H1 (cell line): ENCODE results near the gene PAIP2. TPM values are rescaled to one million over a fixed set of nuclear protein-coding genes. Genes with fewer than 3 reads are reported as not detected.
"Not testable (repeated sequence)": the region's sequence is repeated elsewhere in the genome, so short reads cannot be mapped to it uniquely, and the experiment has no call there.

Source experiments
- CTCF ChIA-PET: fragments of 300-600 bp; sonication (Branson Sonifier 250); formaldehyde crosslinking; loops from one replicate; lab custom pipeline; 2021; ENCODE audit not compliant: partially characterized antibody; lab: Charles Lee
- POLR2A ChIA-PET: fragments of 300-600 bp; sonication (Branson Sonifier 250); formaldehyde crosslinking; loops from one replicate; lab custom pipeline; 2021; ENCODE audit warnings: inconsistent platforms; ENCODE audit not compliant: partially characterized antibody; lab: Charles Lee
- DNase-seq, 2 experiments: peaks; one replicate each; pipeline versions ENCODE4 v3.0.0 to v3.0.0-alpha.2; 2010 to 2022; ENCODE audit warnings: low spot score in 2 of 2, low read depth in 1 of 2, mixed read lengths in 1 of 2
- FAIRE-seq: peaks from 2 replicates; lab custom pipeline; 2011; peaks lifted over from hg19 to GRCh38; lab: Jason Lieb, UNC
- H2AFZ ChIP-seq: 2 replicates; pipeline ENCODE4 v1.8.1; 2012; ENCODE audit warnings: low read length, inconsistent platforms
- H2AK5ac ChIP-seq: 2 replicates; pipeline ENCODE4 v1.6.1; 2013; ENCODE audit warnings: low read depth, low read length
- H2BK120ac ChIP-seq: replicated peaks from 2 replicates; pipeline ENCODE3; 2013; ENCODE audit warnings: low read depth, low read length, inconsistent platforms
- H2BK12ac ChIP-seq: 2 replicates; pipeline ENCODE4 v1.6.1; 2013; ENCODE audit warnings: low read depth, low read length
- H2BK15ac ChIP-seq: 2 replicates; pipeline ENCODE4 v1.6.1; 2013; ENCODE audit warnings: low read length
- H2BK20ac ChIP-seq: 2 replicates; pipeline ENCODE4 v1.6.1; 2013; ENCODE audit warnings: low read length
- H2BK5ac ChIP-seq: 2 replicates; pipeline ENCODE4 v1.6.1; 2013; ENCODE audit warnings: low read depth, low read length
- H3K14ac ChIP-seq: 2 replicates; pipeline ENCODE4 v1.6.1; 2013; ENCODE audit warnings: inconsistent platforms; ENCODE audit not compliant: insufficient read length
- H3K18ac ChIP-seq: 2 replicates; pipeline ENCODE4 v1.6.1; 2013; ENCODE audit warnings: low read length; ENCODE audit errors: extremely low read depth
- H3K23ac ChIP-seq: 2 replicates; pipeline ENCODE4 v1.6.1; 2013; ENCODE audit warnings: inconsistent platforms; ENCODE audit not compliant: insufficient read length
- H3K23me2 ChIP-seq: 2 replicates; pipeline ENCODE4 v1.6.1; 2013; ENCODE audit warnings: low read depth, low read length
- H3K27ac ChIP-seq: 2 replicates; pipeline ENCODE4 v1.6.1; 2011; ENCODE audit warnings: low read depth, low read length, inconsistent platforms
- H3K27me3 ChIP-seq, 4 experiments: replicated peaks in 1 of 4; 1 replicate in 1 of 4; 2 replicates in 3 of 4; pipeline versions ENCODE4 v1.6.1 to v1.8.1; 2011 to 2013; ENCODE audit warnings: low read length in 3 of 4, mild to moderate bottlenecking in 3 of 4, inconsistent platforms in 2 of 4, mixed read lengths in 2 of 4, moderate library complexity in 1 of 4; ENCODE audit not compliant: control insufficient read depth in 3 of 4, insufficient read depth in 3 of 4; ENCODE audit errors: extremely low read depth in 1 of 4
- H3K36me3 ChIP-seq, 4 experiments: 2 replicates each; pipeline versions ENCODE4 v1.6.1 to v1.8.1; 2011 to 2013; ENCODE audit warnings: mild to moderate bottlenecking in 4 of 4, low read length in 3 of 4, moderate library complexity in 2 of 4, control low read depth in 1 of 4, inconsistent platforms in 1 of 4; ENCODE audit not compliant: insufficient read depth in 4 of 4, control insufficient read depth in 2 of 4
- H3K4ac ChIP-seq: replicated peaks from 2 replicates; pipeline ENCODE3; 2013; ENCODE audit warnings: low read length, low read depth, mixed read lengths, inconsistent platforms; ENCODE audit not compliant: insufficient read length
- H3K4me1 ChIP-seq, 4 experiments: replicated peaks in 1 of 4; 1 replicate in 1 of 4; 2 replicates in 3 of 4; pipeline versions ENCODE4 v1.6.1 to v1.8.1; 2011 to 2013; ENCODE audit warnings: low read length in 3 of 4, inconsistent platforms in 2 of 4, mixed read lengths in 1 of 4; ENCODE audit not compliant: insufficient read depth in 4 of 4, control insufficient read depth in 3 of 4
- H3K4me2 ChIP-seq, 2 experiments: 2 replicates each; pipeline versions ENCODE4 v1.6.1 to v1.8.1; 2011 to 2013; ENCODE audit warnings: low read depth in 2 of 2, low read length in 2 of 2, control low read depth in 1 of 2, inconsistent platforms in 1 of 2, mild to moderate bottlenecking in 1 of 2; ENCODE audit not compliant: insufficient read depth in 1 of 2
- H3K4me3 ChIP-seq, 4 experiments: fragments of 200-600, 300-600 bp in 1 of 4; sonication (generic), shearing (Covaris generic), sonication (Bioruptor Twin) in 1 of 4; 2 replicates each; pipeline versions ENCODE4 v1.5.1 to v1.8.1; 2011 to 2016; ENCODE audit warnings: low read length in 4 of 4, low read depth in 3 of 4, control low read depth in 2 of 4, inconsistent platforms in 2 of 4, mild to moderate bottlenecking in 2 of 4, mixed read lengths in 1 of 4, moderate library complexity in 1 of 4; ENCODE audit not compliant: insufficient read depth in 2 of 4; ENCODE audit errors: extremely low read depth in 1 of 4
- H3K56ac ChIP-seq: replicated peaks from 2 replicates; pipeline ENCODE3; 2013; ENCODE audit warnings: low read depth, mild to moderate bottlenecking, mixed read lengths, low read length, inconsistent platforms; ENCODE audit not compliant: insufficient read length
- H3K79me1 ChIP-seq: 2 replicates; pipeline ENCODE4 v1.6.1; 2013; ENCODE audit warnings: low read depth, low read length, control low read depth
- H3K79me2 ChIP-seq, 2 experiments: 2 replicates each; pipeline versions ENCODE4 v1.6.1 to v1.8.1; 2012 to 2013; ENCODE audit warnings: low read length in 2 of 2, mild to moderate bottlenecking in 2 of 2, inconsistent platforms in 1 of 2; ENCODE audit not compliant: insufficient read depth in 2 of 2, control insufficient read depth in 1 of 2
- H3K9ac ChIP-seq, 4 experiments: replicated peaks in 1 of 4; 1 replicate in 1 of 4; 2 replicates in 3 of 4; pipeline versions ENCODE4 v1.6.1 to v1.8.1; 2011 to 2013; ENCODE audit warnings: low read depth in 3 of 4, low read length in 3 of 4, control low read depth in 2 of 4, mild to moderate bottlenecking in 2 of 4, moderate library complexity in 2 of 4, inconsistent platforms in 1 of 4; ENCODE audit errors: extremely low read depth in 1 of 4
- H3K9me3 ChIP-seq, 2 experiments: 2 replicates each; pipeline versions ENCODE4 v1.6.1 to v1.8.1; 2012 to 2013; ENCODE audit warnings: mild to moderate bottlenecking in 2 of 2, moderate library complexity in 2 of 2, control low read depth in 1 of 2, inconsistent platforms in 1 of 2, low read depth in 1 of 2, low read length in 1 of 2, mixed read lengths in 1 of 2; ENCODE audit not compliant: insufficient read depth in 2 of 2
- H4K20me1 ChIP-seq, 2 experiments: replicated peaks in 1 of 2; 2 replicates each; pipeline versions ENCODE3 to v1.8.1; 2011 to 2013; ENCODE audit warnings: inconsistent platforms in 2 of 2, low read length in 2 of 2, mild to moderate bottlenecking in 1 of 2; ENCODE audit not compliant: insufficient read depth in 2 of 2, control insufficient read depth in 1 of 2
- H4K5ac ChIP-seq: 2 replicates; pipeline ENCODE4 v1.6.1; 2013; ENCODE audit warnings: low read length, low read depth, mixed read lengths, inconsistent platforms; ENCODE audit not compliant: insufficient read length
- H4K8ac ChIP-seq: 2 replicates; pipeline ENCODE4 v1.8.0; 2013; ENCODE audit warnings: mild to moderate bottlenecking, moderate library complexity, low read length, inconsistent platforms; ENCODE audit not compliant: insufficient read depth; ENCODE audit errors: extremely low read depth
- H4K91ac ChIP-seq: replicated peaks from 2 replicates; pipeline ENCODE3; 2013; ENCODE audit warnings: low read length, mixed read lengths, inconsistent platforms; ENCODE audit not compliant: insufficient read length
- SRF ChIP-seq: IDR thresholded peaks from 2 replicates; pipeline ENCODE4 v1.6.1; 2011; ENCODE audit warnings: mild to moderate bottlenecking, low read depth, low read length, moderate library complexity
- TAF7 ChIP-seq: optimal IDR thresholded peaks from 2 replicates; pipeline ENCODE3; 2011; ENCODE audit warnings: low read depth, mild to moderate bottlenecking, inconsistent platforms, low read length, moderate library complexity, borderline replicate concordance
- whole genome bisulfite sequencing, 2 experiments: shearing (Covaris generic) in 1 of 2; methylation state at CpG; one replicate each; pipeline versions ENCODE4 v1.1.6 to v1.1.7; 2013 to 2015; ENCODE audit warnings: low lambda C conversion rate in 2 of 2, mixed read lengths in 2 of 2, inconsistent platforms in 1 of 2, low coverage in 1 of 2, missing lambda C conversion rate in 1 of 2; ENCODE audit not compliant: insufficient replicate concordance in 2 of 2, insufficient coverage in 1 of 2, insufficient read length in 1 of 2; ENCODE audit errors: extremely low coverage in 1 of 2, missing lambda C conversion rate in 1 of 2; 5-methylcytosine and 5-hydroxymethylcytosine counted together
- polyA plus RNA-seq, 7 experiments: library from polyadenylated mRNA; depleted of rRNA in 3 of 7; stranded (reverse) in 5 of 7; unstranded in 2 of 7; fragments of >200 nt in 5 of 7; fragments of 200-250 nt in 2 of 7; gene quantifications; 1 replicate in 5 of 7; 2 replicates in 1 of 7; 4 replicates in 1 of 7; pipeline versions ENCODE4 v1.2.1 to v1.2.3, GENCODE V29; 2011 to 2013; ENCODE audit warnings: missing spikeins in 2 of 7, mixed read lengths in 2 of 7
- total RNA-seq: library from RNA; stranded (reverse); fragmentation: NEBNext Ultra II Directional; extraction: Animal tissue kit (Norgen Biotek cat#: 25700); gene quantifications from 2 replicates; pipeline ENCODE4 v1.2.1, GENCODE V29; 2021
- TF ChIP-seq, protein P1 (sequence below), 3 experiments: IDR thresholded peaks; 1 replicate in 2 of 3; 2 replicates in 1 of 3; pipeline versions ENCODE4 v1.5.1 to v1.6.1; 2011; ENCODE audit warnings: low read length in 3 of 3, mild to moderate bottlenecking in 3 of 3, inconsistent platforms in 2 of 3, low read depth in 1 of 3, moderate library complexity in 1 of 3; ENCODE audit not compliant: insufficient read depth in 1 of 3; ENCODE audit errors: control extremely low read depth in 1 of 3
- TF ChIP-seq, protein P2 (sequence below): IDR thresholded peaks from 2 replicates; pipeline ENCODE4 v1.6.1; 2012; ENCODE audit warnings: inconsistent platforms

The PAIP2 gene
- total and polyA plus RNA-seq, 2 of the 8 experiments (the other 6 are each of a cell fraction or from before 2014, with no cell fraction given): 87.6 to 162 TPM

DNA sequence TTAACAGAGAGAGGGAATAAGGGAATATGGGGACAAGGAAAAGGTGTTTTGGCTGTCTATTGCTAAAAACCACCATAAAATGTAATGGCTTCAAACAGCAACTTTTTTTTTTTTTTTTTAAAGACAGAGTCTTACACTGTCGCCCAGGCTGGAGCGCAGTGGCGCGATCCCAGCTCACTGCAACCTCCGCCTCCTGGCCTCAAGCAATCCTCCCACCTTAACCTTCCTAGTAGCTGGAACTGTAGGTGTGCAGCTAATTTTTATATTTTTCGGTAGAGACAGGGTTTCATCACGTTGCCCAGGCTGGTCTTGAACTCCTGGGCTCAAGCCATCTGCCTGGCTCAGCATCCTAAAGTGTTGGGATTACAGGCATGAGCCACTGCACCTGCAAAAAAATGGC is 66.5 kb downstream of the PAIP2 start (continued):
- TF ChIP-seq, protein P1, sequence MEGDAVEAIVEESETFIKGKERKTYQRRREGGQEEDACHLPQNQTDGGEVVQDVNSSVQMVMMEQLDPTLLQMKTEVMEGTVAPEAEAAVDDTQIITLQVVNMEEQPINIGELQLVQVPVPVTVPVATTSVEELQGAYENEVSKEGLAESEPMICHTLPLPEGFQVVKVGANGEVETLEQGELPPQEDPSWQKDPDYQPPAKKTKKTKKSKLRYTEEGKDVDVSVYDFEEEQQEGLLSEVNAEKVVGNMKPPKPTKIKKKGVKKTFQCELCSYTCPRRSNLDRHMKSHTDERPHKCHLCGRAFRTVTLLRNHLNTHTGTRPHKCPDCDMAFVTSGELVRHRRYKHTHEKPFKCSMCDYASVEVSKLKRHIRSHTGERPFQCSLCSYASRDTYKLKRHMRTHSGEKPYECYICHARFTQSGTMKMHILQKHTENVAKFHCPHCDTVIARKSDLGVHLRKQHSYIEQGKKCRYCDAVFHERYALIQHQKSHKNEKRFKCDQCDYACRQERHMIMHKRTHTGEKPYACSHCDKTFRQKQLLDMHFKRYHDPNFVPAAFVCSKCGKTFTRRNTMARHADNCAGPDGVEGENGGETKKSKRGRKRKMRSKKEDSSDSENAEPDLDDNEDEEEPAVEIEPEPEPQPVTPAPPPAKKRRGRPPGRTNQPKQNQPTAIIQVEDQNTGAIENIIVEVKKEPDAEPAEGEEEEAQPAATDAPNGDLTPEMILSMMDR (IDR thresholded peaks at IDR 0.05; ENCODE audit: control extremely low read depth in 1 of 3, insufficient read depth in 1 of 3, low read depth in 1 of 3, low read length in 3 of 3): no peak
- no peak for TF ChIP-seq SRF
- TF ChIP-seq, protein P2, sequence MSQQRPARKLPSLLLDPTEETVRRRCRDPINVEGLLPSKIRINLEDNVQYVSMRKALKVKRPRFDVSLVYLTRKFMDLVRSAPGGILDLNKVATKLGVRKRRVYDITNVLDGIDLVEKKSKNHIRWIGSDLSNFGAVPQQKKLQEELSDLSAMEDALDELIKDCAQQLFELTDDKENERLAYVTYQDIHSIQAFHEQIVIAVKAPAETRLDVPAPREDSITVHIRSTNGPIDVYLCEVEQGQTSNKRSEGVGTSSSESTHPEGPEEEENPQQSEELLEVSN: no peak
- TF ChIP-seq TAF7: no peak
- TF ChIP-seq, all 59 proteins: peak for 0

DNA sequence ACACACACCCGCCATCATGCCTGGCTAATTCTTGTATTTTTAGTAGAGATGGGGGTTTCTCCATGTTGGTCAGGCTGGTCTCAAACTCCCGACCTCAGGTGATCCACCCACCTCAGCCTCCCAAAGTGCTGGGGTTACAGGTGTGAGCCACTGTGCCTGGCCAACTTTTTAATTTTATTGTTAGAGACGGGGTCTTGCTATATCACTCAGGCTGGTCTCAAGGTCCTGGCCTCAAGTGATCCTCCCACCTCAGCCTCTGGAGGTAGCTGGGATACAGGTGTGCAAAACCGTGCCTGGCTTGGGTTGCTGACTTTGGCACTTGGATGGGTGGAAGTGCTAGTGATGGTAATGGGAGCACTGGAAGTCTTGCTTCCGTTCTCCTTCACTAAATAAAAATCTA is 67.5 kb downstream of the PAIP2 start:
- not testable (repeated sequence) for H4K5ac ChIP-seq, H3K18ac ChIP-seq, H2AFZ ChIP-seq, H2BK15ac ChIP-seq, H2BK12ac ChIP-seq, H3K4ac ChIP-seq, DNase-seq, H3K4me1 ChIP-seq, FAIRE-seq, H3K4me3 ChIP-seq, H4K91ac ChIP-seq, H3K9ac ChIP-seq, H2BK20ac ChIP-seq, H3K27me3 ChIP-seq, H3K9me3 ChIP-seq, H3K23ac ChIP-seq, H4K20me1 ChIP-seq, H3K79me2 ChIP-seq, H3K23me2 ChIP-seq, H3K79me1 ChIP-seq, H2BK5ac ChIP-seq, H2AK5ac ChIP-seq, H3K56ac ChIP-seq, H3K27ac ChIP-seq, H3K4me2 ChIP-seq, H3K14ac ChIP-seq, H2BK120ac ChIP-seq, H4K8ac ChIP-seq
- peaks cover 0 to 11% (median 1%) of the 10 kb centered on the region in 4 experiments; a peak in 3 of 8 replicates for H3K36me3 ChIP-seq
- 92% methylated on average over 5 of the region's 5 CpGs; no CpG with 5 or more reads in 1 of the 2 experiments for WGBS, 2 experiments
- ChIA-PET CTCF (interaction anchor here (1.7 to 8.2 kb wide), 3 partner anchors 12 to 104 kb away, joined by 6 to 69 read pairs (median 25); no protein-coding TSS in a partner anchor), POLR2A (interaction anchor here (0.6 to 1.2 kb wide), 5 partner anchors 12 to 794 kb away, joined by 3 to 5 read pairs (median 3); partner anchors contain the start of gene DNAJC18)
